ENCODE data around the gene NEURL1B.

NEURL1B gene

GRCh38 chr5:172714491-172715420 lies 73.7 kb downstream of the NEURL1B start:
- DNase-seq (ENCODE audit: low read depth in 2 of 2), result peak; percentile 42 to 57

GRCh38 chr5:172715421-172715780 lies 74.3 kb downstream of the NEURL1B start:
- no peak for DNase-seq (ENCODE audit: low read depth in 2 of 2)

- DNase-seq (ENCODE audit: low read depth in 2 of 2), result no peak
Measured at GRCh38 chr5:172715931-172716682, 75.0 kb downstream of the NEURL1B start.

- DNase-seq (ENCODE audit: low read depth in 2 of 2), result peak; percentile 67 to 78
Measured at GRCh38 chr5:172716796-172717313, 75.8 kb downstream of the NEURL1B start.

- DNase-seq (ENCODE audit: low read depth in 2 of 2), result no peak
Measured at GRCh38 chr5:172717481-172718195, 76.6 kb downstream of the NEURL1B start.

GRCh38 chr5:172718527-172719114 lies 77.6 kb downstream of the NEURL1B start:
- no peak for DNase-seq (ENCODE audit: low read depth in 2 of 2)

GRCh38 chr5:172719211-172719610 lies 78.1 kb downstream of the NEURL1B start:
- no peak for DNase-seq (ENCODE audit: low read depth in 2 of 2)

- DNase-seq (ENCODE audit: low read depth in 2 of 2), result no peak
Measured at GRCh38 chr5:172720655-172721054, 79.6 kb downstream of the NEURL1B start.

GRCh38 chr5:172721455-172722326 lies 80.6 kb downstream of the NEURL1B start:
- DNase-seq (ENCODE audit: low read depth in 2 of 2), result no peak

- no peak for DNase-seq (ENCODE audit: low read depth in 2 of 2)
Measured at GRCh38 chr5:172722327-172722815, 81.3 kb downstream of the NEURL1B start.

- DNase-seq (ENCODE audit: low read depth in 2 of 2), result no peak
Measured at GRCh38 chr5:172723508-172723907, 82.4 kb downstream of the NEURL1B start.

GRCh38 chr5:172724242-172725183 lies 83.5 kb downstream of the NEURL1B start:
- DNase-seq (ENCODE audit: low read depth in 2 of 2), result no peak

- no peak for DNase-seq (ENCODE audit: low read depth in 2 of 2)
Measured at GRCh38 chr5:172725273-172725672, 84.2 kb downstream of the NEURL1B start.

GRCh38 chr5:172725785-172726184 lies 84.7 kb downstream of the NEURL1B start:
- no peak for DNase-seq (ENCODE audit: low read depth in 2 of 2)

- no peak for DNase-seq (ENCODE audit: low read depth in 2 of 2)
Measured at GRCh38 chr5:172726966-172727365, 85.9 kb downstream of the NEURL1B start.

GRCh38 chr5:172727551-172727950 lies 86.5 kb downstream of the NEURL1B start:
- DNase-seq (ENCODE audit: low read depth in 2 of 2), result no peak

- DNase-seq (ENCODE audit: low read depth in 2 of 2), result no peak
Measured at GRCh38 chr5:172728481-172729241, 87.6 kb downstream of the NEURL1B start.

- no peak for DNase-seq (ENCODE audit: low read depth in 2 of 2)
Measured at GRCh38 chr5:172729588-172729987, 88.5 kb downstream of the NEURL1B start.

GRCh38 chr5:172730222-172730621 lies 89.2 kb downstream of the NEURL1B start:
- no peak for DNase-seq (ENCODE audit: low read depth in 2 of 2)

All from stimulated activated CD8-positive, alpha-beta memory T cell treated with anti-CD3 and anti-CD28 coated beads, Interleukin-2, amount 100 ng/mL, for 48 hours (primary cell).